ENCODE measurements around the gene SFI1. TPM values are rescaled to one million over a fixed set of nuclear protein-coding genes. Genes with fewer than 3 reads are reported as not detected.

Gene SFI1
- total and polyA plus RNA-seq, 2 donors (not counting 1 experiment from before 2014, with no cell fraction given): 80.2 to 182 TPM

- Histone ChIP-seq H3K9me3 (ENCODE audit: control extremely low read depth in 1 of 3, control insufficient read depth in 2 of 3, insufficient read depth in 1 of 3, low read length in 2 of 3) (no peaks in the 10 kb centered on the region), H4K20me1 (ENCODE audit: control insufficient read depth, insufficient read depth, low read length, poor library complexity, severe bottlenecking) (no peaks in the 10 kb centered on the region), H3K4me1 (ENCODE audit: control insufficient read depth in 2 of 2, insufficient read depth in 2 of 2, low read length in 2 of 2) (no peaks in the 10 kb centered on the region), H3K27ac (ENCODE audit: low read length in 2 of 2) (no peak overlapping the region), H2AFZ (ENCODE audit: insufficient read depth, low read depth, low read length, poor library complexity, severe bottlenecking) (no peak overlapping the region), H3K79me2 (ENCODE audit: control insufficient read depth, insufficient read depth, low read length) (no peaks in the 10 kb centered on the region), H3K36me3 (replicated peaks in 1 of 2; ENCODE audit: control extremely low read depth in 1 of 2, control insufficient read depth in 1 of 2, extremely low read depth in 1 of 2, insufficient read depth in 2 of 2, low read length in 1 of 2) (peaks cover 0 to 43% of the 10 kb centered on the region in 2 experiments), H3K4me2 (replicated peaks; ENCODE audit: low read depth, low read length, poor library complexity, severe bottlenecking) (no peak overlapping the region), H3K4me3 (ENCODE audit: control extremely low read depth in 1 of 5, extremely low read depth in 1 of 5, insufficient read depth in 1 of 5, low read depth in 2 of 5, low read length in 4 of 5) (no peak overlapping the region), H3K9ac (ENCODE audit: low read length) (no peak overlapping the region), H3K27me3 (replicated peaks in 1 of 4; ENCODE audit: control extremely low read depth in 1 of 4, control insufficient read depth in 3 of 4, insufficient read depth in 4 of 4, low read length in 3 of 4) (no peaks in the 10 kb centered on the region)
- 90% methylated on average over 10 of the region's 10 CpGs for WGBS (ENCODE audit: insufficient coverage)
- CTCF ChIA-PET: no interaction called here
- Mint-ChIP-seq H3K27me3 (no peaks in the 10 kb centered on the region), H3K27ac (no peak overlapping the region), H3K4me1 (no peaks in the 10 kb centered on the region), H3K9me3 (ENCODE audit: insufficient read depth) (no peaks in the 10 kb centered on the region), H3K4me3 (no peak overlapping the region)
- DNase-seq: no peak
- no peak for ATAC-seq (ENCODE audit: low read depth)
- POLR2A ChIA-PET: no interaction called here
- intact Hi-C loops (cut with micrococcal nuclease): no loop called here
- TF ChIP-seq, protein P1, sequence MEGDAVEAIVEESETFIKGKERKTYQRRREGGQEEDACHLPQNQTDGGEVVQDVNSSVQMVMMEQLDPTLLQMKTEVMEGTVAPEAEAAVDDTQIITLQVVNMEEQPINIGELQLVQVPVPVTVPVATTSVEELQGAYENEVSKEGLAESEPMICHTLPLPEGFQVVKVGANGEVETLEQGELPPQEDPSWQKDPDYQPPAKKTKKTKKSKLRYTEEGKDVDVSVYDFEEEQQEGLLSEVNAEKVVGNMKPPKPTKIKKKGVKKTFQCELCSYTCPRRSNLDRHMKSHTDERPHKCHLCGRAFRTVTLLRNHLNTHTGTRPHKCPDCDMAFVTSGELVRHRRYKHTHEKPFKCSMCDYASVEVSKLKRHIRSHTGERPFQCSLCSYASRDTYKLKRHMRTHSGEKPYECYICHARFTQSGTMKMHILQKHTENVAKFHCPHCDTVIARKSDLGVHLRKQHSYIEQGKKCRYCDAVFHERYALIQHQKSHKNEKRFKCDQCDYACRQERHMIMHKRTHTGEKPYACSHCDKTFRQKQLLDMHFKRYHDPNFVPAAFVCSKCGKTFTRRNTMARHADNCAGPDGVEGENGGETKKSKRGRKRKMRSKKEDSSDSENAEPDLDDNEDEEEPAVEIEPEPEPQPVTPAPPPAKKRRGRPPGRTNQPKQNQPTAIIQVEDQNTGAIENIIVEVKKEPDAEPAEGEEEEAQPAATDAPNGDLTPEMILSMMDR (IDR thresholded peaks at IDR 0.05): no peak
- no peak for TF ChIP-seq EZH2 (IDR thresholded peaks at IDR 0.05; ENCODE audit: borderline replicate concordance, insufficient read depth, low read depth, low read length, poor library complexity, severe bottlenecking)
Measured at GRCh38 chr22:31603081-31603525, 106.8 kb downstream of the SFI1 start.

DNA sequence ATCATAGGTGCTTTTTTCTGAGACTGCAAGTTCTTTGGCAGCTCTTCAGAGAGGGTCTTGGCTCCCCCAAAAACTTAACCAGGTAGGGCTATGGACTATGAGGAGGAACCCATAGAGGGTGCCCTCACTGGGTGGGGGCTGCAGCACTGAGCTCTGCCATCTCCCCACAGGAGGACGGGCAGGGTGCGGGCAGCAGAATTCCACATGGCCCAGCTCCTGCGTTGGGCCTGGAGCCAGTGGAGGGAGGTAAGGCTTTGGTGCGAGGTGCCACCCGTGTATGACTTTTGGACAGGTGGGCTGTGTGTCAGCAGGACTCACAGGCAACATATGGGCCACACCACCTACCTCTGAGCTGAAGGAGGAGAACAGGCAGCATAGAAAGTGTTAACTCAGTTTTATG is 107.2 kb downstream of the SFI1 start:
- intact Hi-C loops (cut with micrococcal nuclease): no loop called here
- Histone ChIP-seq H3K27me3 (replicated peaks in 1 of 4; ENCODE audit: control extremely low read depth in 1 of 4, control insufficient read depth in 3 of 4, insufficient read depth in 4 of 4, low read length in 3 of 4) (no peaks in the 10 kb centered on the region), H3K4me2 (replicated peaks; ENCODE audit: low read depth, low read length, poor library complexity, severe bottlenecking) (no peak overlapping the region), H3K9ac (ENCODE audit: low read length) (no peak overlapping the region), H3K27ac (ENCODE audit: low read length in 2 of 2) (no peak overlapping the region), H3K79me2 (ENCODE audit: control insufficient read depth, insufficient read depth, low read length) (no peaks in the 10 kb centered on the region), H3K9me3 (ENCODE audit: control extremely low read depth in 1 of 3, control insufficient read depth in 2 of 3, insufficient read depth in 1 of 3, low read length in 2 of 3) (no peaks in the 10 kb centered on the region), H3K36me3 (replicated peaks in 1 of 2; ENCODE audit: control extremely low read depth in 1 of 2, control insufficient read depth in 1 of 2, extremely low read depth in 1 of 2, insufficient read depth in 2 of 2, low read length in 1 of 2) (peaks cover 0 to 47% of the 10 kb centered on the region in 2 experiments), H3K4me3 (ENCODE audit: control extremely low read depth in 1 of 5, extremely low read depth in 1 of 5, insufficient read depth in 1 of 5, low read depth in 2 of 5, low read length in 4 of 5) (no peak overlapping the region), H3K4me1 (ENCODE audit: control insufficient read depth in 2 of 2, insufficient read depth in 2 of 2, low read length in 2 of 2) (no peaks in the 10 kb centered on the region), H4K20me1 (ENCODE audit: control insufficient read depth, insufficient read depth, low read length, poor library complexity, severe bottlenecking) (no peaks in the 10 kb centered on the region), H2AFZ (ENCODE audit: insufficient read depth, low read depth, low read length, poor library complexity, severe bottlenecking) (no peak overlapping the region)
- no peaks in the 10 kb centered on the region for H3K9me3 Mint-ChIP-seq (ENCODE audit: insufficient read depth)
- CTCF ChIA-PET: interaction anchor here (0.6 kb wide), 1 partner anchor 346 kb away, joined by 3 read pairs; no protein-coding TSS in a partner anchor
- ATAC-seq (ENCODE audit: low read depth) (no peak), DNase-seq (no peak)
- no peaks in the 10 kb centered on the region for H3K4me1 Mint-ChIP-seq
- no peak overlapping the region for H3K27ac Mint-ChIP-seq
- POLR2A ChIA-PET: no interaction called here
- no peak overlapping the region for H3K4me3 Mint-ChIP-seq
- no peaks in the 10 kb centered on the region for H3K27me3 Mint-ChIP-seq
- TF ChIP-seq EZH2 (IDR thresholded peaks at IDR 0.05; ENCODE audit: borderline replicate concordance, insufficient read depth, low read depth, low read length, poor library complexity, severe bottlenecking): no peak
- TF ChIP-seq, protein P1 (IDR thresholded peaks at IDR 0.05): no peak
- WGBS (ENCODE audit: insufficient coverage): 100% methylated on average over 4 of the region's 5 CpGs

Measured in B cell (primary cell).